HepG2 (cell line): ENCODE measurements around the gene UBE2O. TPM values are rescaled to one million over a fixed set of nuclear protein-coding genes. Genes with fewer than 3 reads are reported as not detected.

Experiments
- ATRX ChIP-seq: sonication (generic); formaldehyde crosslinking; IDR thresholded peaks from 2 replicates; pipeline ENCODE4 v1.4.0; 2020; ENCODE audit warnings: missing genetic modification reagents, borderline replicate concordance
- HES4 ChIP-seq: sonication (generic); formaldehyde crosslinking; IDR thresholded peaks from 2 replicates; pipeline ENCODE4 v1.9.0; 2021; ENCODE audit warnings: mild to moderate bottlenecking, missing genetic modification reagents, borderline replicate concordance
- POGZ ChIP-seq: sonication (generic); formaldehyde crosslinking; IDR thresholded peaks from 2 replicates; pipeline ENCODE4 v1.4.0; 2020; ENCODE audit warnings: mild to moderate bottlenecking, missing genetic modification reagents
- RARA ChIP-seq: IDR thresholded peaks from 2 replicates; pipeline ENCODE4 v1.6.1; 2016; ENCODE audit warnings: missing genetic modification reagents, missing compliant biosample characterization
- RFXANK ChIP-seq: IDR thresholded peaks from 2 replicates; pipeline ENCODE4 v1.6.1; 2016
- SOX5 ChIP-seq: IDR thresholded peaks from 2 replicates; pipeline ENCODE4 v1.6.1; 2016; ENCODE audit warnings: borderline replicate concordance
- TCF7L2 ChIP-seq: IDR thresholded peaks from 2 replicates; pipeline ENCODE4 v1.6.1; 2011; ENCODE audit warnings: mild to moderate bottlenecking, low read depth, low read length, moderate library complexity
- TOPORS ChIP-seq: sonication (generic); formaldehyde crosslinking; IDR thresholded peaks from 2 replicates; pipeline ENCODE4 v1.8.0; 2023; ENCODE audit warnings: mild to moderate bottlenecking, missing genetic modification reagents
- ZFP1 ChIP-seq: IDR thresholded peaks from 2 replicates; pipeline ENCODE4 v1.6.1; 2016
- ZNF577 ChIP-seq: sonication (generic); formaldehyde crosslinking; IDR thresholded peaks from 2 replicates; pipeline ENCODE4 v1.4.0; 2020; ENCODE audit warnings: mild to moderate bottlenecking, low read depth, missing genetic modification reagents, borderline replicate concordance
- ZNF605 ChIP-seq: sonication (generic); formaldehyde crosslinking; IDR thresholded peaks from 2 replicates; pipeline ENCODE4 v1.8.0; 2022; ENCODE audit warnings: mild to moderate bottlenecking, missing genetic modification reagents
- ZNF768 ChIP-seq: sonication (generic); formaldehyde crosslinking; IDR thresholded peaks from 2 replicates; pipeline ENCODE4 v1.4.0; 2020; ENCODE audit warnings: missing genetic modification reagents
- ZSCAN31 ChIP-seq: sonication (generic); formaldehyde crosslinking; IDR thresholded peaks from 2 replicates; pipeline ENCODE4 v1.5.0; 2020; ENCODE audit warnings: low read depth, mild to moderate bottlenecking, missing genetic modification reagents
- polyA plus RNA-seq, 8 experiments: library from polyadenylated mRNA; depleted of rRNA in 3 of 8; stranded (reverse) in 7 of 8; unstranded in 1 of 8; fragments of >200 nt; fragmentation: Illumina TruSeq in 4 of 8; extraction: Trizol in 4 of 8; gene quantifications; 2 replicates each; pipeline versions ENCODE4 v1.2.1 to v1.2.3, GENCODE V29; 2011 to 2016; ENCODE audit warnings: low read depth in 4 of 8, missing spikeins in 1 of 8, mixed read lengths in 1 of 8; ENCODE audit not compliant: insufficient read depth in 1 of 8
- total RNA-seq, 5 experiments: library from RNA; depleted of rRNA; stranded (reverse); fragments of >200 nt; fragmentation: Illumina TruSeq; extraction: Trizol; gene quantifications; 2 replicates each; pipeline ENCODE4 v1.2.3, GENCODE V29; 2016; ENCODE audit warnings: low read depth in 1 of 5
- TF ChIP-seq, protein P1 (sequence below), 2 experiments: sonication (generic) in 1 of 2; formaldehyde crosslinking in 1 of 2; IDR thresholded peaks; 2 replicates each; pipeline versions ENCODE4 v1.5.1 to v1.6.1; 2011 to 2020; ENCODE audit warnings: borderline replicate concordance in 1 of 2, low read depth in 1 of 2, low read length in 1 of 2, mild to moderate bottlenecking in 1 of 2, missing genetic modification reagents in 1 of 2, moderate library complexity in 1 of 2
- TF ChIP-seq, protein P2 (sequence below), 2 experiments: sonication (generic) in 1 of 2; formaldehyde crosslinking in 1 of 2; IDR thresholded peaks; 2 replicates each; pipeline versions ENCODE4 v1.4.0 to v1.6.1; 2018 to 2020; ENCODE audit warnings: missing genetic modification reagents in 2 of 2, borderline replicate concordance in 1 of 2, low read depth in 1 of 2, mild to moderate bottlenecking in 1 of 2, missing biosample characterization in 1 of 2
- TF ChIP-seq, protein P3 (sequence below): sonication (generic); formaldehyde crosslinking; conservative IDR thresholded peaks from 2 replicates; pipeline ENCODE4 v1.4.0; 2020; ENCODE audit warnings: missing genetic modification reagents
- TF ChIP-seq, protein P4 (sequence below): sonication (generic); formaldehyde crosslinking; IDR thresholded peaks from 2 replicates; pipeline ENCODE4 v1.4.0; 2020; ENCODE audit warnings: mild to moderate bottlenecking, low read depth, missing genetic modification reagents
- TF ChIP-seq, protein P5 (sequence below): sonication (generic); formaldehyde crosslinking; IDR thresholded peaks from 2 replicates; pipeline ENCODE4 v1.4.0; 2020; ENCODE audit warnings: missing genetic modification reagents, low read depth, mild to moderate bottlenecking, borderline replicate concordance
- TF ChIP-seq, protein P6 (sequence below): sonication (generic); formaldehyde crosslinking; IDR thresholded peaks from 2 replicates; pipeline ENCODE4 v1.9.0; 2021; ENCODE audit warnings: missing genetic modification reagents, mild to moderate bottlenecking, borderline replicate concordance

The UBE2O gene
- total and polyA plus RNA-seq, 2 of the 13 experiments (the other 11 are each of a cell fraction or from before 2014, with no cell fraction given), result 21.5 to 23.5 TPM

DNA sequence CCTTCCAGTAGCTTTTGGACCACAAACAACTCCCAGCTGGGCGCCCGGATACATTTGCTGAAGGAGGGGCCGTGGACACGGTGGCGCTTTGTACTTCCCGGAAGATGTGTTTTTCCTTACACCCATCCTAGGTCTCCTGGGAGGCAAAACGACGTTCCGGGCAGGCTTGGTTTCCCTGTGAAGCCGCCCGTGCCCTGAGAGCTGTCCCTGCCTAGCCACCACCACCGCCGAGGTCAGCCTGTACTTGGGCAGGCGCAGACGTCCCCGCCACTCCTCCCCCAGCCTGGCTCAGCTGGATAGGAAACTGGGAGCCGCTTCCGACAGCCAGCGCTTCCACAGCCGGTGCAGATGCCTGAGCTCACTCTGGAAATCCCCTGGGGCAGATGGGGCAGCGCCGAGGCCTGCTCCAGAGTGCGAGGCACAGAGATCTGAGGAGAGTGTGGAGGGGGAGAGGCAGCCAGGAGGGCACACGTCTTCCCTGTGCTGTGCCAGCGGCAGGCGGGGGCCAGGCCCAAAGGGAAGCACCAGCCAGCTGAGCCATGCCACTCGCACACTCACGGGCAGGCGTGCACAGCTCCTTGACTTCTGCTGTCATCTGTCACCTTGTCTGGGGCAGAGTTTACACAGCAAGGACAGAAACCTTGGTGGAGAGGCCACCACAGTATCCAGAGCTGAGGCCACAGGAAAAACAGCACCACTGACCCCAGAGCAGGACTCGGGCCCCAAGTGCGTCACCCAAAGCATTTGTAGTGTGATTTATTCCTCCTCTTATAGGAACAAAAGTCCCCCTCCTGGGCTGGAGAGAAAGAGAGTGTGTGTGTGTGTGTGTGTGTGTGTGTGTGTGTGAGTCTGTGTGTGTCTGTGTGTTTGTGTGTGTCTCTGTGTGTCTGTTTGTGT lies 45.3 kb upstream of the UBE2O start (continued):
- TF ChIP-seq, protein P1, sequence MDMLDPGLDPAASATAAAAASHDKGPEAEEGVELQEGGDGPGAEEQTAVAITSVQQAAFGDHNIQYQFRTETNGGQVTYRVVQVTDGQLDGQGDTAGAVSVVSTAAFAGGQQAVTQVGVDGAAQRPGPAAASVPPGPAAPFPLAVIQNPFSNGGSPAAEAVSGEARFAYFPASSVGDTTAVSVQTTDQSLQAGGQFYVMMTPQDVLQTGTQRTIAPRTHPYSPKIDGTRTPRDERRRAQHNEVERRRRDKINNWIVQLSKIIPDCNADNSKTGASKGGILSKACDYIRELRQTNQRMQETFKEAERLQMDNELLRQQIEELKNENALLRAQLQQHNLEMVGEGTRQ (IDR thresholded peaks at IDR 0.05; ENCODE audit: low read depth, low read length), result no peak
- TF ChIP-seq, protein P1 (CRISPR knock-in tag; IDR thresholded peaks at IDR 0.05; ENCODE audit: borderline replicate concordance), result no peak
- TF ChIP-seq ZFP1 (peak; percentile 76; the same call in 1 of the 2 replicates), TCF7L2 (no peak), SOX5 (peak; percentile 39; the same call in 1 of the 2 replicates), HES4 (no peak), RFXANK (CRISPR knock-in tag) (no peak), ZNF605 (peak; percentile 84), TOPORS (CRISPR knock-in tag) (no peak), ATRX (CRISPR knock-in tag) (no peak), POGZ (CRISPR knock-in tag) (no peak; the same call in 1 of the 2 replicates), ZSCAN31 (no peak; the same call in 1 of the 2 replicates), RARA (CRISPR knock-in tag) (peak; percentile 44), ZNF768 (CRISPR knock-in tag) (peak; percentile 73), ZNF577 (CRISPR knock-in tag) (no peak)
- TF ChIP-seq, protein P2, sequence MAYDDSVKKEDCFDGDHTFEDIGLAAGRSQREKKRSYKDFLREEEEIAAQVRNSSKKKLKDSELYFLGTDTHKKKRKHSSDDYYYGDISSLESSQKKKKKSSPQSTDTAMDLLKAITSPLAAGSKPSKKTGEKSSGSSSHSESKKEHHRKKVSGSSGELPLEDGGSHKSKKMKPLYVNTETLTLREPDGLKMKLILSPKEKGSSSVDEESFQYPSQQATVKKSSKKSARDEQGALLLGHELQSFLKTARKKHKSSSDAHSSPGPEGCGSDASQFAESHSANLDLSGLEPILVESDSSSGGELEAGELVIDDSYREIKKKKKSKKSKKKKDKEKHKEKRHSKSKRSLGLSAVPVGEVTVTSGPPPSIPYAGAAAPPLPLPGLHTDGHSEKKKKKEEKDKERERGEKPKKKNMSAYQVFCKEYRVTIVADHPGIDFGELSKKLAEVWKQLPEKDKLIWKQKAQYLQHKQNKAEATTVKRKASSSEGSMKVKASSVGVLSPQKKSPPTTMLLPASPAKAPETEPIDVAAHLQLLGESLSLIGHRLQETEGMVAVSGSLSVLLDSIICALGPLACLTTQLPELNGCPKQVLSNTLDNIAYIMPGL (CRISPR knock-in tag; IDR thresholded peaks at IDR 0.05; ENCODE audit: borderline replicate concordance in 1 of 2, low read depth in 1 of 2), result peak; percentile 70 to 75; a peak in 3 of 4 replicates
- TF ChIP-seq, protein P3, sequence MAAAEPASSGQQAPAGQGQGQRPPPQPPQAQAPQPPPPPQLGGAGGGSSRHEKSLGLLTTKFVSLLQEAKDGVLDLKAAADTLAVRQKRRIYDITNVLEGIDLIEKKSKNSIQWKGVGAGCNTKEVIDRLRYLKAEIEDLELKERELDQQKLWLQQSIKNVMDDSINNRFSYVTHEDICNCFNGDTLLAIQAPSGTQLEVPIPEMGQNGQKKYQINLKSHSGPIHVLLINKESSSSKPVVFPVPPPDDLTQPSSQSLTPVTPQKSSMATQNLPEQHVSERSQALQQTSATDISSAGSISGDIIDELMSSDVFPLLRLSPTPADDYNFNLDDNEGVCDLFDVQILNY (CRISPR knock-in tag), result no peak
- TF ChIP-seq, protein P4, sequence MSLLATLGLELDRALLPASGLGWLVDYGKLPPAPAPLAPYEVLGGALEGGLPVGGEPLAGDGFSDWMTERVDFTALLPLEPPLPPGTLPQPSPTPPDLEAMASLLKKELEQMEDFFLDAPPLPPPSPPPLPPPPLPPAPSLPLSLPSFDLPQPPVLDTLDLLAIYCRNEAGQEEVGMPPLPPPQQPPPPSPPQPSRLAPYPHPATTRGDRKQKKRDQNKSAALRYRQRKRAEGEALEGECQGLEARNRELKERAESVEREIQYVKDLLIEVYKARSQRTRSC, result 0 out of 2 replicates have a peak, but pooled peaks have one; percentile 15
- TF ChIP-seq, protein P5, sequence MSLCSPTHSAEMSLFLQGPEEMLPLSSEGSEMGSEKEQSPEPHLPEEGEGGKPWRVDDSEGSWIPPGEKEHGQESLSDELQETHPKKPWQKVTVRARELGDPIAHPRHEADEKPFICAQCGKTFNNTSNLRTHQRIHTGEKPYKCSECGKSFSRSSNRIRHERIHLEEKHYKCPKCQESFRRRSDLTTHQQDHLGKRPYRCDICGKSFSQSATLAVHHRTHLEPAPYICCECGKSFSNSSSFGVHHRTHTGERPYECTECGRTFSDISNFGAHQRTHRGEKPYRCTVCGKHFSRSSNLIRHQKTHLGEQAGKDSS (CRISPR knock-in tag), result no peak; the same call in 1 of the 2 replicates
- TF ChIP-seq, protein P6, sequence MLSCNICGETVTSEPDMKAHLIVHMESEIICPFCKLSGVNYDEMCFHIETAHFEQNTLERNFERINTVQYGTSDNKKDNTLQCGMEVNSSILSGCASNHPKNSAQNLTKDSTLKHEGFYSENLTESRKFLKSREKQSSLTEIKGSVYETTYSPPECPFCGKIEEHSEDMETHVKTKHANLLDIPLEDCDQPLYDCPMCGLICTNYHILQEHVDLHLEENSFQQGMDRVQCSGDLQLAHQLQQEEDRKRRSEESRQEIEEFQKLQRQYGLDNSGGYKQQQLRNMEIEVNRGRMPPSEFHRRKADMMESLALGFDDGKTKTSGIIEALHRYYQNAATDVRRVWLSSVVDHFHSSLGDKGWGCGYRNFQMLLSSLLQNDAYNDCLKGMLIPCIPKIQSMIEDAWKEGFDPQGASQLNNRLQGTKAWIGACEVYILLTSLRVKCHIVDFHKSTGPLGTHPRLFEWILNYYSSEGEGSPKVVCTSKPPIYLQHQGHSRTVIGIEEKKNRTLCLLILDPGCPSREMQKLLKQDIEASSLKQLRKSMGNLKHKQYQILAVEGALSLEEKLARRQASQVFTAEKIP, result no peak
